Stimulated activated naive CD4-positive, alpha-beta T cell treated with Interleukin-2 at 50 U/mL for 16 hours (primary cell): ENCODE results near the gene KCNJ2.

Source experiments
- DNase-seq: peaks from one replicate; lab custom pipeline; 2025; lab: John Stamatoyannopoulos, UW

The KCNJ2 gene

DNA sequence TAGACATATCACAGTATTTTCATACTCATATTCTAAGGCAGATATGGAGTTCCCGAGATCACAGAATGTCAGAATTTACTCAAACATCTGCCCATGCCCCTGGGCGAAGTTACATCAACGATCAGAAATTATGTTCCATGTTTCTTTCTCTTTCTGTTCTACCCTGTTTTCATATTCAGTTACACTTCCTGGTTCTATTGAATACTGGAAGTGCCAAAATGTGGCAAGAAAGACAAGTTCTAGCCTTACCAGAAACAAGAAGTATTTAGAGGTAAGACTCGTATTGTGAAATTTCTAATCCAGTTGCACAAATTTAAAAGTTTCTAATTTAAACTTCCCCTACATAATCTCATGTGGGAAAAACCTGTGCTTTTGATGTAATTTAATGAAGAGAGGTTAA lies 36.1 kb downstream of the KCNJ2 start:
- DNase-seq = no peak

DNA sequence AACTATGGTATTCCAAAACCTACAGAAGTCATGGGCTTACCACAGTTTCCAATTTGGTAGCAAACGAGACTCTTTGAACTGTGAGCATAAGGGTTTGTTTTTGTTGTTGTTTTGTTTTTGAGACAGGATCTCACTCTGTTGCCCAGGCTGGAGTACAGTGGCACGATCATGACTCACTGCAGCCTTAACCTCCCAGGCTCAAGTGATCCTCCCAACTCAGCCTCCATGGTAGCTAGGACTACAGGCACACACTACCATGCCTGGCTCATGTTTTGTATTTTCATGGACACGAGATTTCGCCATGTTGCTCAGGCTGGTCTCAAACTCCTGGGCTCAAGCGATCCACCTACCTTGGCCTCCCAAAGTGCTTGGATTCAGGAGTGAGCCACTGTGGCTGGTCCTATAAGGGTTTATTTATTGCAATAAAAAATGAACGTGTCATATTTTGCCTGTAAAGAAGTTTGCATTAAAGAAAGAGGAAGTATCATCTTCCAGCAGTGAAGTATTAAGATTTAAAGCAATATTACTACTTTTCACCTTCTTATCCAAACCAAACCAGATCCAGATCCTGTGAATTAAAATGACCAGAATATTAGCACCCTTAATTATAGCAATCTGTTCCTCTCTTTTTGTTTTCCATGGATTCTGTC lies 37.2 kb downstream of the KCNJ2 start:
- no peak for DNase-seq

DNA sequence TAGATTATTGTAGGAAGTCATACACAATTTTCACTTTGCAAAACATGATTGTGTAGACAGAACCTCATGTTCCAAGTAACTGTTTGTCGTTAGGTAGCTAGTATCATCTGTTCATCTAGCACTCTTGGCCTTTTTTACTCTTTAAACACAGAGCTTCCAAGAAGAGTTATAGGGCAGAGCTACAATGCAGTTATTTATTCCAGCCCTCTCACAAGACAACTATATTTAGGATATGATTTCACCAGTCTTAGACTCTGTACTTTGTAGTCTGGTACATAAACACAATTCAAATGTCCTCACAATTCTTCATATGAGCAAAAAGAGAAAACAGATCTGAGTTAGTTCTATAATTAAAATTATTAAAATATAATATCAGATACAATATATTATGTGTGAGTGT lies 37.9 kb downstream of the KCNJ2 start:
- DNase-seq = no peak

DNA sequence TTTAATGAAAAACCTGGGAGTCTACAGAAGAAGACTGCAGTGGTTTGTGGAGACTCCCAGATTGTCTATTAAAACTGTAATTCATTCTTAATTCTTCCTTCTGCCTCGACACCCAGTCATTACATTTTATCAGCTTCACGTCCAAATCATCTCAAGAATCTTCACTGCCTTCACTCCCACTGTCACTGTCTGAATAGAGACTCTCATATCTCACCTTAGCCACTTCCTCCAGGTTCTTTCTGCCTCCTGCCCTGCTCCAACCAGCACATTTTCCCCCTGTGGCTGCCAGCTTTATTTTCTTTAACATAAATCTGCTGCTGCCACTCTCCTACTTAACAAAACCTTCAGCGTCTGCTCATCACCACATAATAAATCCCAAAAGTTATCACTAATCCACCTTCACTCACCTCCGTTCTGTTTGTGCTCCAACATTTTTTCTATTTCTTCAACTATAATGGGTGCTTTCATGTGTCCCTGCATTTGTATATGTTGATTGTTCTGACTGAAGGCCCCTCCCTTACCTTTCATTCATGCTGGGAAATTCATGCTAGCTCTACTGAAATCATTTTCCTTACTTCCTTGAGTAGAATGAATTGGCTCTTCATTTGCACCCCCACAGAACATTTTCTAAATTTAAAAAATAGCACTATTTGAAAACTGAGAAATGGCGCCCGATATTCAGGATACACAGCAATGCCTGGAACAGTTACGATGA lies 38.9 kb downstream of the KCNJ2 start:
- no peak for DNase-seq

DNA sequence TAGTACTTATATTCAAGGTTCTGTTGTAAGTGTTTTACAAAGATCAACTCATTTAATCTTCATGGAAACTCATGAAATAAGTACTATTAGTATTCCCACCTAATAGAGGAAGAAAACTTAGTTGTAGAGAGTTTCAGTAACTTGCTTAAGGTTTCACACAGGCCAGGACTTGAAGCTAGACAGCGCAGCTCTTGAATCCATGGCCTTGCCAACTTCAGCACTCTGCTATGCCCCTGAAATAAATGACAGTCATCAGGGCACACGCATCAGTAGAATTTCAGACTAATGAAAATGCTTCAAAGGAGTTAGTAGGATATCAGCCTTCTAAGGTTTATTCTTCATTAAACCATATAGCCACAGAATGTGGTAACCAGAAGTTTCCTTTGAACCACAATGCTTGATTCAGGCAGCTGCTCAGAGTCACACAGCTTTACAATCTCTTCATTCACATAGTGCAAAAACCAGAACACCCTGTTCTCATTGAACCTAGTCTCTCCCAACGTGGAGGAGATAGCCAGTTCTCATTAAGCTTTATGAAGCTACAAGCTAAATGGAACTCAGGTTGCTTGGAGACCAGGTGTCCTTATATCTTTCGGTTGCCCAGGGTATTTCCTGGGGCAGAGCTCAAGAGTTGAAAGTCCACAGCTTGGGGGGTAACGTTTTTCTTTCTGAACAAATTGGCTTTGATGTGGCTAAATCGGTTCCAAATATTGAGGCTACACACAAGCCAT lies 39.7 kb downstream of the KCNJ2 start:
- DNase-seq = no peak

DNA sequence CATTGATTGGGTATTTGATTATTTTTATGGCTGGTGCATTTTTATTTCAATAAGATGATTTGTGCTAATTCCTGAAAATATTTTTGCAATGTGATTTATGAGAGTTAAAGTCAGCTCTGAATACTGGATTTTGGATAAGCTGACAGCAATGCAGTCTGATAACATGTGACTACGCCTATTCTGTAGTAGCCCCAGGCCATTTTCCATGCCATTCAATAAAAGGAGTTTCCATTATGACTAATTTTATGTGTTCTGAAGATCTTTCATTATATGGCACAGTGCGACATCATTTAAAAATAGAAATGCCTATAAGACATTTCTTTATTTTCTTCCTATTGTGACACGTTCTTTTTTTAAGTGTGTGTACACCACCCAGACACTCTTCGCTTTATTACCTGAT lies 46.3 kb downstream of the KCNJ2 start:
- no peak for DNase-seq

DNA sequence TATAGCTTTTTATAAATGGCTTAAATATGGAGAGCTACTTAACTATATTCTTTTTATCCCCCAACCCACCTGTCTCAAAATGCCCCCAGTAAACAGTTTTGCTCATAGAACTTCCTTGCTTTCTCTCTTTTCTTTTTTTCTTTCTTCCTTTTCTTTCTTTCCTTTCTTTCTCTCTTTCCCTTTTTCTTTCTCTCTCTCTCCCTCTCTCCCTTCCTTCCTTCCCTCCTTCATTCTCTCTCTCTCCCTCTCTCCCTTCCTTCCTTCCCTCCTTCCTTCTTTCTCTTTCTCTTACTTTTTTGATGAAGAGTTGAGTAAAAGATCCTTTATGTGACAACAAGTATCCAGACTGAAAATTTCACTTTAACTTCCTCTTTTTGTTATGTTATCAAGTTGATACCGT lies 48.2 kb downstream of the KCNJ2 start:
- no peak for DNase-seq

DNA sequence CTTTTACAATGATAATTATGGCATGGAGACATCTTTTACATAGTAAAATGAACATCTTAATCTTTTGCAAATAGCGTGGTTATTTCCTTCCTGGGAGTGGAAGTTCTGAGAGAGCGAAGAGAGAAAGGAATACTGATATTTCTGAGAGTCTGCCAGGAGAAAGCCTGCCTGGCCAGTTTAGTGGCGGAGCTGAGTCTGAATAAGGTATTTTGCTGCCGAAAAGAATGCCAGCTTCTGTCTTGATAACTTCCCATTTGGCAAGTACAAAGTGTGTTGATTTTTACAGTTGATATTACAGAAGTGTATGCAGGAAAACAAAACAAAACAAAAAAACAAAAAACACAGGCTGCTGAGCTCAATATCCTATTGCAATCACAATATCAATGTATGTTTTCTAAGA lies 55.9 kb downstream of the KCNJ2 start:
- no peak for DNase-seq
